GM12878 (cell line): ENCODE results near the gene SLC66A3. TPM values are rescaled to one million over a fixed set of nuclear protein-coding genes. Genes with fewer than 3 reads are reported as not detected.

Experiments used
- ATAC-seq: fragments of 200-7000 bp; cut with Tn5 transposase; 3 replicates; pipeline ENCODE4 v1.9.1; 2020; ENCODE audit warnings: mild to moderate bottlenecking, moderate library complexity
- BruUV-seq: library from RNA; stranded (reverse); fragments of 400-500 nt; replicated peaks from 2 replicates; lab custom pipeline; 2021; lab: Mats Ljungman, UMichigan
- CTCF ChIA-PET: fragments of 300-600 bp; sonication (Branson Sonifier 250); formaldehyde crosslinking; extraction: SDS; loops from one replicate; lab custom pipeline; 2021; ENCODE audit warnings: inconsistent platforms; lab: Yijun Ruan, JAX
- POLR2A ChIA-PET: fragments of 350-600 bp; formaldehyde crosslinking; extraction: SDS; loops from one replicate; lab custom pipeline; 2021; ENCODE audit warnings: inconsistent platforms; lab: Charles Lee
- RAD21 ChIA-PET: fragments of 300-600 bp; sonication (Branson Sonifier 250); formaldehyde crosslinking; loops from one replicate; lab custom pipeline; 2023; ENCODE audit warnings: antibody characterized with exemption; ENCODE audit not compliant: unreplicated experiment; lab: Charles Lee
- SMC1A ChIA-PET: fragments of 300-600 bp; sonication (Branson Sonifier 250); formaldehyde crosslinking; loops from one replicate; lab custom pipeline; 2023; ENCODE audit not compliant: unreplicated experiment, uncharacterized antibody; lab: Charles Lee
- DNase-seq: peaks from one replicate; pipeline ENCODE4 v3.0.0-alpha.2; 2011; ENCODE audit warnings: low read depth, low spot score
- FAIRE-seq: peaks from 3 replicates; lab custom pipeline; 2011; peaks lifted over from hg19 to GRCh38; lab: Jason Lieb, UNC
- H2AFZ ChIP-seq: 2 replicates; pipeline ENCODE4 v1.6.0; 2011; ENCODE audit warnings: low read depth, low read length, control low read depth; ENCODE audit not compliant: control insufficient read depth
- H3K27ac ChIP-seq: 2 replicates; pipeline ENCODE4 v1.5.1; 2011; ENCODE audit warnings: control low read depth; ENCODE audit not compliant: control insufficient read depth, insufficient read depth
- H3K27me3 ChIP-seq, 2 experiments: replicated peaks in 1 of 2; 2 replicates each; pipeline versions ENCODE4 v1.6.0 to v1.6.1; 2011; ENCODE audit warnings: low read length in 1 of 2; ENCODE audit not compliant: control insufficient read depth in 2 of 2, insufficient read depth in 2 of 2
- H3K36me3 ChIP-seq, 2 experiments: 2 replicates each; pipeline ENCODE4 v1.5.1; 2011; ENCODE audit warnings: low read length in 1 of 2; ENCODE audit not compliant: control insufficient read depth in 2 of 2, insufficient read depth in 2 of 2
- H3K4me1 ChIP-seq: 2 replicates; pipeline ENCODE4 v1.6.1; 2011; ENCODE audit warnings: mild to moderate bottlenecking, low read length, moderate library complexity, mixed read lengths; ENCODE audit not compliant: control insufficient read depth, insufficient read depth
- H3K4me2 ChIP-seq: 2 replicates; pipeline ENCODE4 v1.6.0; 2011; ENCODE audit warnings: control low read depth; ENCODE audit not compliant: control insufficient read depth, insufficient read depth
- H3K4me3 ChIP-seq: fragments of 200-600 bp; sonication (generic); 2 replicates; pipeline ENCODE4 v1.5.1; 2016
- H3K79me2 ChIP-seq: 2 replicates; pipeline ENCODE4 v1.6.0; 2011; ENCODE audit warnings: low read length; ENCODE audit not compliant: control insufficient read depth, insufficient read depth
- H3K9ac ChIP-seq: 2 replicates; pipeline ENCODE4 v1.8.0; 2011; ENCODE audit warnings: low read length, control low read depth, mixed read lengths; ENCODE audit not compliant: control insufficient read depth, insufficient read depth
- H3K9me3 ChIP-seq: replicated peaks from 3 replicates; pipeline ENCODE4 v1.5.1; 2011; ENCODE audit warnings: mild to moderate bottlenecking, low read length; ENCODE audit not compliant: control insufficient read depth, insufficient read depth
- H4K20me1 ChIP-seq: 2 replicates; pipeline ENCODE4 v1.6.0; 2011; ENCODE audit not compliant: control insufficient read depth, insufficient read depth
- CREM ChIP-seq: IDR thresholded peaks from 2 replicates; pipeline ENCODE4 v1.6.1; 2014; ENCODE audit warnings: antibody characterized with exemption, low read depth
- EGR1 ChIP-seq, 2 experiments: IDR thresholded peaks; 1 replicate in 1 of 2; 2 replicates in 1 of 2; pipeline ENCODE4 v1.6.1; 2011 to 2012; ENCODE audit warnings: low read depth in 2 of 2, low read length in 2 of 2, borderline replicate concordance in 1 of 2, mild to moderate bottlenecking in 1 of 2, moderate library complexity in 1 of 2
- EP300 ChIP-seq, 2 experiments: fragments of 150-350 bp in 1 of 2; IDR thresholded peaks; 2 replicates each; pipeline ENCODE4 v1.6.1; 2011 to 2012; ENCODE audit warnings: low read depth in 2 of 2, low read length in 2 of 2, borderline replicate concordance in 1 of 2, improper control_type of control experiment in 1 of 2, inconsistent platforms in 1 of 2; ENCODE audit not compliant: control insufficient read depth in 1 of 2
- EZH2 ChIP-seq: IDR thresholded peaks from 2 replicates; pipeline ENCODE4 v1.6.1; 2012; ENCODE audit warnings: low read depth, mild to moderate bottlenecking, control low read depth, inconsistent platforms, low read length, borderline replicate concordance; ENCODE audit not compliant: control insufficient read depth
- IRF4 ChIP-seq: IDR thresholded peaks from 2 replicates; pipeline ENCODE4 v1.6.1; 2011; ENCODE audit warnings: low read depth, low read length
- PAX8 ChIP-seq: fragments of 450-650 bp; IDR thresholded peaks from 2 replicates; pipeline ENCODE4 v1.6.1; 2017; ENCODE audit warnings: mild to moderate bottlenecking, moderate library complexity
- SPI1 ChIP-seq: IDR thresholded peaks from 2 replicates; pipeline ENCODE4 v1.6.1; 2011; ENCODE audit warnings: low read depth, mild to moderate bottlenecking, low read length, moderate library complexity, borderline replicate concordance; ENCODE audit not compliant: insufficient read depth
- SREBF1 ChIP-seq: IDR thresholded peaks from 2 replicates; pipeline ENCODE4 v1.6.1; 2012; ENCODE audit warnings: mild to moderate bottlenecking, low read length
- SRF ChIP-seq, 2 experiments: IDR thresholded peaks; 2 replicates each; pipeline ENCODE4 v1.6.1; 2011; ENCODE audit warnings: low read depth in 2 of 2, low read length in 2 of 2, mild to moderate bottlenecking in 1 of 2, moderate library complexity in 1 of 2
- TAF1 ChIP-seq: IDR thresholded peaks from 2 replicates; pipeline ENCODE4 v1.6.1; 2011; ENCODE audit warnings: mild to moderate bottlenecking, low read depth, low read length, borderline replicate concordance
- TBL1XR1 ChIP-seq: IDR thresholded peaks from 2 replicates; pipeline ENCODE4 v1.6.1; 2012; ENCODE audit warnings: low read depth, low read length, improper control_type of control experiment
- TCF12 ChIP-seq: IDR thresholded peaks from 2 replicates; pipeline ENCODE4 v1.6.1; 2011; ENCODE audit warnings: low read depth, mild to moderate bottlenecking, low read length
- TCF3 ChIP-seq: IDR thresholded peaks from 2 replicates; pipeline ENCODE4 v1.6.1; 2012; ENCODE audit warnings: low read depth, mild to moderate bottlenecking, low read length, borderline replicate concordance; ENCODE audit not compliant: insufficient read depth
- YBX1 ChIP-seq: fragments of 450-650 bp; IDR thresholded peaks from 2 replicates; pipeline ENCODE4 v1.6.1; 2016; ENCODE audit warnings: antibody characterized with exemption
- WGBS: methylation state at CpG from one replicate; pipeline ENCODE4 v1.1.6; 2016; ENCODE audit warnings: low lambda C conversion rate; ENCODE audit not compliant: insufficient replicate concordance, insufficient coverage; ENCODE audit errors: missing lambda C conversion rate; 5-methylcytosine and 5-hydroxymethylcytosine counted together
- in situ Hi-C: fragments of 300-500 bp; cut with MboI; formaldehyde crosslinking; loops from 9 replicates; pipeline ENCODE4 v1.14.3; 2018; ENCODE audit warnings: mixed read lengths
- intact Hi-C: fragments of 100-400 bp; cut with micrococcal nuclease; formaldehyde crosslinking; loops from one replicate; pipeline ENCODE4 v1.14.2; 2022; ENCODE audit not compliant: unreplicated experiment
- polyA plus RNA-seq, 11 experiments: library from polyadenylated mRNA; depleted of rRNA in 4 of 11; unstranded in 6 of 11; stranded (reverse) in 5 of 11; fragments of >200 nt; fragmentation: Nextera tagmentation in 4 of 11; fragmentation: Illumina TruSeq in 1 of 11; extraction: Ambion mirVana in 4 of 11; extraction: Trizol in 1 of 11; gene quantifications; 1 replicate in 1 of 11; 2 replicates in 10 of 11; pipeline versions ENCODE4 v1.2.1 to v1.2.3, GENCODE V29; 2011 to 2016; ENCODE audit warnings: inconsistent platforms in 2 of 11, missing spikeins in 2 of 11, low read depth in 1 of 11
- total RNA-seq, 4 experiments: library from RNA; depleted of rRNA in 3 of 4; stranded (reverse); fragments of >200 nt in 3 of 4; fragmentation: Illumina TruSeq in 1 of 4; extraction: Trizol in 1 of 4; gene quantifications; 2 replicates each; pipeline versions ENCODE4 v1.2.1 to v1.2.3, GENCODE V29; 2013 to 2021
- TF ChIP-seq, protein P1 (sequence below): fragments of 450-650 bp; IDR thresholded peaks from 2 replicates; pipeline ENCODE4 v1.6.1; 2017; ENCODE audit warnings: mild to moderate bottlenecking, low read depth, inconsistent platforms; ENCODE audit not compliant: poor library complexity, severe bottlenecking

The SLC66A3 gene
- total and polyA plus RNA-seq, 10 of the 15 experiments (the other 5 are each of a cell fraction or from before 2014, with no cell fraction given): 1.4 to 14.2 (median 6.4) TPM

DNA sequence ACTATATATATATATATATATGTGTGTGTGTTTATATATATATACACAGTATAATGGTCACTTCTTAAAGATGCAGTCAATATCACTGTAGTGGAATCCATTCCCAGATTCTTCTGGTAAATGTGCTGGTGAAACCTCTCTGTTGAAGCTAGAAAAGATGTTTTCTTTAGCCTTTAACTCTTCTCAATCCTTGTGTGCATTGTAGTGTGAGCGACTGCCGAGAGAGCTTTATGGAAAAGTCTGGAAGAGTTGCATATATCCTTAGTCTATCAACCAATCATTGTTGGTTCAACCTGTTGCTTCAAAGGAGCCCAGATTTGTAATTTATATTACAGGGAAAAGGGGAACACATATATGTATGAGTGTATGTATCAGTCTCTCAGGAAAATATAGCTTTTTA, 27.7 kb downstream of the SLC66A3 start (continued):
- TF ChIP-seq IRF4 (no peak), YBX1 (no peak), EZH2 (no peak), SPI1 (no peak)
- TF ChIP-seq, all 136 proteins: peak for 0

DNA sequence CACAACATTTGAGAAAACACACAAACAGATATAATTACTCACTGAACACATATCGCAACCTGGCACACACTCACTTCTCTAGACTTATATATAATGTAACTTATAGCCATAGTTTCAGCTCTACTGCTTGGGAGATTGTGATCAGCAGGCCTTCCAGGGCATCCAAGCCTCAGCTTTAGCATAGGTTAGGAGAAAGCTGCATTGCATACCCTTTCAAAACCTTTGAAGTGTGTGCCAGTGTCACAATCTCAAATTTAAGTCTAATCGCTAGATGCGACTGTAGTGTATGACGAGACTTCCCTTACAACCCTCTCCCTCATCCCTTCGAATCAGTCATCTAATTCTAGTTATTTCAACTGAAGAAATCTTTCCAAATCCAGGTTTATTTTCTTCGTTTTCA, 30.9 kb downstream of the SLC66A3 start:
- ChIA-PET CTCF (interaction anchor here (1.0 kb wide), 1 partner anchor 54 kb away, joined by 3 read pairs; no protein-coding TSS in a partner anchor), SMC1A (no interaction called here), POLR2A (no interaction called here), RAD21 (no interaction called here)
- Histone ChIP-seq H2AFZ (no peak overlapping the region), H3K9me3 (no peaks in the 10 kb centered on the region), H3K4me1 (no peaks in the 10 kb centered on the region), H3K4me2 (no peak overlapping the region), H3K36me3 (peaks cover 0 to 4% of the 10 kb centered on the region in 2 experiments; a peak in 1 of 4 replicates), H3K9ac (no peak overlapping the region), H3K79me2 (no peaks in the 10 kb centered on the region), H3K4me3 (no peak overlapping the region), H3K27ac (no peak overlapping the region), H3K27me3 (no peaks in the 10 kb centered on the region), H4K20me1 (no peaks in the 10 kb centered on the region)
- BruUV-seq: no TSS peak
- TF ChIP-seq PAX8 (no peak), TAF1 (no peak), TCF3 (no peak), TBL1XR1 (no peak), TCF12 (no peak), SREBF1 (no peak), EGR1 (IDR thresholded peaks at IDR 0.05; ENCODE audit: borderline replicate concordance in 1 of 2, low read depth in 2 of 2, low read length in 2 of 2) (no peak), EP300 (IDR thresholded peaks at IDR 0.05; ENCODE audit: borderline replicate concordance in 1 of 2, control insufficient read depth in 1 of 2, low read depth in 2 of 2, low read length in 2 of 2) (no peak), SRF (IDR thresholded peaks at IDR 0.05; ENCODE audit: low read depth in 2 of 2, low read length in 2 of 2) (no peak), CREM (no peak)
- TF ChIP-seq, protein P1, sequence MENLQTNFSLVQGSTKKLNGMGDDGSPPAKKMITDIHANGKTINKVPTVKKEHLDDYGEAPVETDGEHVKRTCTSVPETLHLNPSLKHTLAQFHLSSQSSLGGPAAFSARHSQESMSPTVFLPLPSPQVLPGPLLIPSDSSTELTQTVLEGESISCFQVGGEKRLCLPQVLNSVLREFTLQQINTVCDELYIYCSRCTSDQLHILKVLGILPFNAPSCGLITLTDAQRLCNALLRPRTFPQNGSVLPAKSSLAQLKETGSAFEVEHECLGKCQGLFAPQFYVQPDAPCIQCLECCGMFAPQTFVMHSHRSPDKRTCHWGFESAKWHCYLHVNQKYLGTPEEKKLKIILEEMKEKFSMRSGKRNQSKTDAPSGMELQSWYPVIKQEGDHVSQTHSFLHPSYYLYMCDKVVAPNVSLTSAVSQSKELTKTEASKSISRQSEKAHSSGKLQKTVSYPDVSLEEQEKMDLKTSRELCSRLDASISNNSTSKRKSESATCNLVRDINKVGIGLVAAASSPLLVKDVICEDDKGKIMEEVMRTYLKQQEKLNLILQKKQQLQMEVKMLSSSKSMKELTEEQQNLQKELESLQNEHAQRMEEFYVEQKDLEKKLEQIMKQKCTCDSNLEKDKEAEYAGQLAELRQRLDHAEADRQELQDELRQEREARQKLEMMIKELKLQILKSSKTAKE: no peak
- intact Hi-C loops (no loop called here), in situ Hi-C loops (no loop called here)
- no peak for FAIRE-seq
- WGBS: 96% methylated on average over 6 of the region's 6 CpGs
- no peak for DNase-seq
- ATAC-seq: no peak
